Gastroesophageal sphincter (tissue), 4 donors: ENCODE results near the gene CSNK1G3. TPM values are rescaled to one million over a fixed set of nuclear protein-coding genes. Genes with fewer than 3 reads are reported as not detected.
"Not testable (repeated sequence)": the region's sequence is repeated elsewhere in the genome, so short reads cannot be mapped to it uniquely, and the experiment has no call there.

Experiments
- ATAC-seq: fragments of 150-250 bp; one replicate; pipeline ENCODE4 v1.9.1; 2016; ENCODE audit warnings: mild to moderate bottlenecking, moderate library complexity
- H3K27ac ChIP-seq, 4 donors: fragments of 200-600 bp; sonication (generic) in 3 of 4; 1 replicate in 3 of 4; 2 replicates in 1 of 4; pipeline ENCODE4 v1.5.1; 2016 to 2019
- H3K27me3 ChIP-seq: fragments of 200-600 bp; sonication (generic); one replicate; pipeline ENCODE4 v1.5.1; 2019
- H3K36me3 ChIP-seq, 2 donors: fragments of 200-600 bp; sonication (generic); one replicate each; pipeline ENCODE4 v1.5.1; 2019; ENCODE audit warnings: control low read depth in 1 of 2
- H3K4me1 ChIP-seq, 3 donors: fragments of 200-600 bp; sonication (generic); 1 replicate in 2 of 3; 2 replicates in 1 of 3; pipeline ENCODE4 v1.5.1; 2016 to 2019; ENCODE audit warnings: control low read depth in 2 of 3
- H3K4me3 ChIP-seq, 2 donors: fragments of 200-600 bp; sonication (generic); one replicate each; pipeline ENCODE4 v1.5.1; 2019; ENCODE audit warnings: mild to moderate bottlenecking in 1 of 2, moderate library complexity in 1 of 2
- H3K9me3 ChIP-seq, 3 donors: fragments of 200-600 bp; sonication (generic); one replicate each; pipeline ENCODE4 v1.5.1; 2017 to 2019; ENCODE audit warnings: control low read depth in 2 of 3
- CTCF ChIP-seq, 4 experiments: fragments of 200-600 bp in 2 of 4; fragments of 450-650 bp in 2 of 4; sonication (generic) in 1 of 4; IDR thresholded peaks; one replicate each; pipeline ENCODE4 v1.5.1; 2017 to 2019; ENCODE audit warnings: antibody characterized with exemption in 4 of 4, mild to moderate bottlenecking in 2 of 4, moderate library complexity in 2 of 4
- EP300 ChIP-seq: sonication (generic); formaldehyde crosslinking; IDR thresholded peaks from one replicate; pipeline ENCODE4 v1.6.1; 2017; ENCODE audit warnings: antibody characterized with exemption, mild to moderate bottlenecking
- POLR2A ChIP-seq, 2 donors: fragments of 450-650 bp; IDR thresholded peaks; one replicate each; pipeline ENCODE4 v1.6.1; 2017; ENCODE audit warnings: antibody characterized with exemption in 2 of 2, mild to moderate bottlenecking in 2 of 2, moderate library complexity in 1 of 2
- POLR2AphosphoS5 ChIP-seq: sonication (generic); formaldehyde crosslinking; IDR thresholded peaks from one replicate; pipeline ENCODE4 v1.6.1; 2017; ENCODE audit warnings: antibody characterized with exemption
- WGBS, 2 donors: methylation state at CpG; one replicate each; pipeline ENCODE4 v1.1.5; 2018; ENCODE audit warnings: low coverage in 1 of 2; 5-methylcytosine and 5-hydroxymethylcytosine counted together
- total RNA-seq, 4 donors: library from RNA; depleted of rRNA; stranded (reverse); fragments of >200 nt; gene quantifications; one replicate each; pipeline ENCODE4 v1.1.0, GENCODE V29; 2016

CSNK1G3 gene
- total RNA-seq, 4 donors from 2014 or later, result 42.8 to 65.0 (median 55.6) TPM

DNA sequence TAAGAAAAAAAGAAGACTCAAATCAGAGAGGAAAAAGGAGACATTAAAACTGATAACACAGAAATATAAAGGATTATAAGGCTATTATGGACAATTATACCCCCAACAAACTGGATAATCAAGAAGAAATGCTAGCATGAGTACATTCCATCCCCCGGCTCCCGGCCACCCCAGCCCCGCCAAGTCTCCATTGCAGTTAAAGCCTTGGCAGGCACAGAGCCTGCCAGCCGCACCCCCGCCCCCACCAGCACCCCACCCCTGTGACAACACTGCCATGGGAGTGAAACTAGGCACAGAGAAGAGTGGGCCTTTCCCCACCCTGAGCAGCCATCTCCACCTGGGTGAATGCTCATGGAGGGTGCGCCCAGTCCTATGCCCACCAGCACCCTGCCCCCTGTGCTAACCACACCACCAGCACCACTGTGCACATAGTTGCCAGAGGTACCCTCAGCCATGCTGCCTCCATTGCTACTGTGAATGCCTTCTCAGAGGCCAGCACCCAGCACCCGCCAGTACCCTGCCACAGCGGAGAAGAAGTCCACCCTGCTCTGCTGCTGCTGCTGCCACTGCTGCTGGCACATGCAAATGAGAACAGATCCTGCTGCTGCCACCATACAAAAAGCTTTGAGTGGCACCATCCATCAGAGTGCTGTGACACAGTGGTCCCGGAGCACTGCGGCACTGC is 117.0 kb downstream of the CSNK1G3 start:
- Histone ChIP-seq H3K27ac (no peak overlapping the region), H3K36me3 (no peaks in the 10 kb centered on the region), H3K4me3 (no peak overlapping the region), H3K4me1 (no peaks in the 10 kb centered on the region), H3K9me3 (peaks cover 0 to 28% (median 0%) of the 10 kb centered on the region in 3 donors), H3K27me3 (peaks cover 9% of the 10 kb centered on the region)
- no peak for ATAC-seq
- TF ChIP-seq CTCF (IDR thresholded peaks at IDR 0.05) (no peak), EP300 (no peak), POLR2AphosphoS5 (no peak), POLR2A (IDR thresholded peaks at IDR 0.05) (no peak)
- WGBS, 2 donors, result 83% methylated on average over 1 of the region's 10 CpGs; no CpG with 5 or more reads in 1 of the 2 donors

- TF ChIP-seq EP300 (no peak), CTCF (IDR thresholded peaks at IDR 0.05) (no peak), POLR2AphosphoS5 (no peak), POLR2A (IDR thresholded peaks at IDR 0.05) (no peak)
- ATAC-seq, result no peak
- no peaks in the 10 kb centered on the region for H3K27me3 ChIP-seq
- no peak overlapping the region for H3K4me3 ChIP-seq
- 93 to 96% methylated on average over 2 to 5 of the region's 21 CpGs for WGBS, 2 donors
- no peaks in the 10 kb centered on the region for H3K9me3 ChIP-seq
- H3K4me1 ChIP-seq, result no peaks in the 10 kb centered on the region
- H3K36me3 ChIP-seq, result no peaks in the 10 kb centered on the region
- no peak overlapping the region for H3K27ac ChIP-seq
Measured at GRCh38 chr5:123636006-123636405, 124.0 kb downstream of the CSNK1G3 start.

GRCh38 chr5:123637028-123637427 is 125.1 kb downstream of the CSNK1G3 start:
- not testable (repeated sequence) for H3K9me3 ChIP-seq, H3K4me3 ChIP-seq, ATAC-seq, H3K27me3 ChIP-seq, H3K4me1 ChIP-seq, H3K36me3 ChIP-seq, H3K27ac ChIP-seq
- 93 to 100% methylated on average over 2 to 4 of the region's 10 CpGs for WGBS, 2 donors

DNA sequence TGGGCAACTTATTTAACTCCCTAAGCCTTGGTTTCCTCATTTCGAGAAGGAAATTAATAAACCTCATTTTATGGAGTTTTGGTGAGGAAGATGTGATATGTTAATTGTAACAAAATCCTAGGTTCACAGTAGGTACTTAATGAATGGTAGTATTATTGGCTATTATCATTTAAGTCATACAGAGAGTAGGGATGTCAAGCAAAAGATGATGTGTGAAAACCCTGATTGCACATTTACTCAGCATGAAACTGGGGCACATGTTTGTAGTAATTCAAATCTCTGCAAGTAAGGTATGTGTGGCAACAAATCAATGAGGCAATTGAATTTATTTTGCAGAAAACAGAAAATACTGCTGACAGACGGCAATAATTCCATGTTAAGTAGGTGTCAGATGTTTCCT is 127.3 kb downstream of the CSNK1G3 start:
- Histone ChIP-seq H3K4me1 (no peaks in the 10 kb centered on the region), H3K27me3 (no peaks in the 10 kb centered on the region), H3K9me3 (no peaks in the 10 kb centered on the region), H3K4me3 (no peak overlapping the region), H3K27ac (no peak overlapping the region), H3K36me3 (no peaks in the 10 kb centered on the region)
- no peak for ATAC-seq
- WGBS, 2 donors, result 83 to 100% methylated on average over 2 of the region's 2 CpGs
- no peak for TF ChIP-seq POLR2A (IDR thresholded peaks at IDR 0.05)
- no peak for TF ChIP-seq EP300
- TF ChIP-seq CTCF (IDR thresholded peaks at IDR 0.05), result no peak
- no peak for TF ChIP-seq POLR2AphosphoS5

DNA sequence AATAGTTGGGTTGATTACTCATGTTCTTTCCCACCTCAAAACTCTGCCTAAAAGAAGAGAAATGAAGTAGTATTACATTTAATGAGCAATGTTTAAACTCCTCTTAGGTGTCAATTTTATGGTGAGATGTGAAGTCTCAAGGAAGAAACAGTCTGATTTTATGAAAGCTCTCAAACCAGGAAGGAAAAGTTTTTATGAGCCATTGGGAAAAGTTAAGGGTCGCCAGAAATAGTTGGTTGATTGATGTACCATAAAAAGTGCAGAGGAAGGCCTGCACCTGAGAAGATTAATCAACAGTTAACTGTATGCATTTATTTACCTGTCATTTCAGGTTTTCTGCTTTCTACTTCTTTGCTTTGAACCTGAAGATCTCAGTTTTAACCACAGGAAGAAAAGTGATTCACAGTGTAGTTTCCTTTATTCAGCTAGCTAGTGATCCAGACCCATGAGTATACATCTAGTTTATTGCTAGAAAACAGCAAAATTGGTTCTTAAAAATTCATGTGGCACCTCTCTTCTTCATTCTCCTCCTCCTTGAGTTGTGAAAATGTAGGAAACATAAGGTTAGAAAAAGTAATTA is 133.1 kb downstream of the CSNK1G3 start:
- H3K27me3 ChIP-seq, result no peaks in the 10 kb centered on the region
- no peak for ATAC-seq
- H3K9me3 ChIP-seq, result no peaks in the 10 kb centered on the region
- no peak overlapping the region for H3K4me3 ChIP-seq
- no peak overlapping the region for H3K27ac ChIP-seq
- H3K36me3 ChIP-seq, result no peaks in the 10 kb centered on the region
- H3K4me1 ChIP-seq, result no peaks in the 10 kb centered on the region
- TF ChIP-seq CTCF (IDR thresholded peaks at IDR 0.05) (no peak), POLR2AphosphoS5 (no peak), POLR2A (IDR thresholded peaks at IDR 0.05) (no peak), EP300 (no peak)
- 67 to 70% methylated on average over 1 of the region's 1 CpG for WGBS, 2 donors
